Neural progenitor cell (in vitro differentiated cells): Measurements from ENCODE around the gene TRA2A. TPM values are rescaled to one million over a fixed set of nuclear protein-coding genes. Genes with fewer than 3 reads are reported as not detected.

Experiments
- DNase-seq: peaks from one replicate; pipeline ENCODE4 v3.0.0-alpha.2; 2016; ENCODE audit warnings: low spot score
- H2AFZ ChIP-seq: fragments of 200-600 bp; sonication (generic); replicated peaks from 2 replicates; pipeline ENCODE4 v1.6.1; 2016; ENCODE audit warnings: antibody characterized with exemption
- H3F3A ChIP-seq: fragments of 200-600 bp; sonication (generic); 2 replicates; pipeline ENCODE4 v1.6.1; 2016; ENCODE audit warnings: antibody characterized with exemption, low read depth
- H3K27ac ChIP-seq: fragments of 200-600 bp; sonication (generic); 2 replicates; pipeline ENCODE4 v1.5.1; 2016; ENCODE audit warnings: mild to moderate bottlenecking
- H3K27me3 ChIP-seq: fragments of 200-600 bp; sonication (generic); 2 replicates; pipeline ENCODE4 v1.6.1; 2016; ENCODE audit warnings: mild to moderate bottlenecking, moderate library complexity
- H3K36me3 ChIP-seq: fragments of 200-600 bp; sonication (generic); 2 replicates; pipeline ENCODE4 v1.5.1; 2016
- H3K4me1 ChIP-seq: fragments of 200-600 bp; sonication (generic); 2 replicates; pipeline ENCODE4 v1.6.1; 2016; ENCODE audit warnings: mixed run types
- H3K4me2 ChIP-seq: fragments of 200-600 bp; sonication (generic); 2 replicates; pipeline ENCODE4 v1.6.1; 2016
- H3K4me3 ChIP-seq: fragments of 200-600 bp; sonication (generic); 2 replicates; pipeline ENCODE4 v1.5.1; 2016
- H3K79me2 ChIP-seq: fragments of 200-600 bp; sonication (generic); 2 replicates; pipeline ENCODE4 v1.6.1; 2016; ENCODE audit warnings: low read depth
- H3K9ac ChIP-seq: fragments of 200-600 bp; sonication (generic); 2 replicates; pipeline ENCODE4 v1.6.1; 2016
- H3K9me3 ChIP-seq: fragments of 200-600 bp; sonication (generic); 2 replicates; pipeline ENCODE4 v1.5.1; 2016; ENCODE audit warnings: low read depth
- H4K20me1 ChIP-seq: fragments of 200-600 bp; sonication (generic); 2 replicates; pipeline ENCODE4 v1.6.1; 2016; ENCODE audit warnings: low read depth
- H3K27ac Mint-ChIP-seq: 3 replicates; pipeline ENCODE4 v1.8.0; 2021; ENCODE audit warnings: mixed read lengths
- H3K27me3 Mint-ChIP-seq: 2 replicates; pipeline ENCODE4 v1.8.0; 2022; ENCODE audit warnings: low read depth, mild to moderate bottlenecking, inconsistent platforms, moderate library complexity, mixed read lengths; ENCODE audit not compliant: insufficient read depth
- H3K36me3 Mint-ChIP-seq: 3 replicates; pipeline ENCODE4 v1.8.0; 2021; ENCODE audit warnings: mixed read lengths
- H3K4me1 Mint-ChIP-seq: 3 replicates; pipeline ENCODE4 v1.8.0; 2021; ENCODE audit warnings: mixed read lengths
- H3K4me3 Mint-ChIP-seq: 3 replicates; pipeline ENCODE4 v1.8.0; 2021; ENCODE audit warnings: mild to moderate bottlenecking, moderate library complexity, mixed read lengths
- H3K9me3 Mint-ChIP-seq: 3 replicates; pipeline ENCODE4 v1.8.0; 2020; ENCODE audit warnings: mixed read lengths
- CTCF ChIP-seq: fragments of 200-600 bp; sonication (generic); IDR thresholded peaks from 2 replicates; pipeline ENCODE4 v1.5.1; 2017; ENCODE audit warnings: antibody characterized with exemption, mild to moderate bottlenecking
- EZH2 ChIP-seq: fragments of 200-600 bp; sonication (generic); IDR thresholded peaks from 2 replicates; pipeline ENCODE4 v1.6.1; 2017; ENCODE audit warnings: antibody characterized with exemption, mild to moderate bottlenecking, moderate library complexity
- EZH2phosphoT487 ChIP-seq: fragments of 200-600 bp; sonication (generic); IDR thresholded peaks from 2 replicates; pipeline ENCODE4 v1.6.1; 2017; ENCODE audit warnings: antibody characterized with exemption
- total RNA-seq: library from RNA; depleted of rRNA; stranded (reverse); fragments of >200 nt; gene quantifications from 2 replicates; pipeline ENCODE4 v1.2.3, GENCODE V29; 2015; ENCODE audit warnings: low replicate concordance

The TRA2A gene
- total RNA-seq, 1 donor from 2014 or later = 126 TPM

- DNase-seq = no peak
- peaks cover 100% of the 10 kb centered on the region for H3K79me2 ChIP-seq
- no peak overlapping the region for H3K4me3 Mint-ChIP-seq
- no peak overlapping the region for H3K4me3 ChIP-seq
- peaks cover 25% of the 10 kb centered on the region for H3K4me1 Mint-ChIP-seq
- no peaks in the 10 kb centered on the region for H3K27me3 ChIP-seq
- H3K9me3 ChIP-seq = no peaks in the 10 kb centered on the region
- peaks cover 17% of the 10 kb centered on the region for H3K36me3 ChIP-seq
- H3K27ac ChIP-seq = no peak overlapping the region
- H3K9ac ChIP-seq = no peak overlapping the region
- H3K27ac Mint-ChIP-seq = no peak overlapping the region
- peaks cover 1% of the 10 kb centered on the region for H3K9me3 Mint-ChIP-seq
- peaks cover 32% of the 10 kb centered on the region for H3K36me3 Mint-ChIP-seq
- peaks cover 100% of the 10 kb centered on the region for H4K20me1 ChIP-seq
- H3K27me3 Mint-ChIP-seq = no peaks in the 10 kb centered on the region
- TF ChIP-seq EZH2 = no peak
- TF ChIP-seq CTCF = no peak
- TF ChIP-seq EZH2phosphoT487 = no peak
- no peak overlapping the region for H3K4me2 ChIP-seq
- peaks cover 17% of the 10 kb centered on the region for H3F3A ChIP-seq
- H2AFZ ChIP-seq = no peak overlapping the region
- peaks cover 35% of the 10 kb centered on the region for H3K4me1 ChIP-seq
Measured at GRCh38 chr7:23524473-23524872, 7.3 kb downstream of the TRA2A start.

GRCh38 chr7:23523486-23524075, 8.2 kb downstream of the TRA2A start:
- H3F3A ChIP-seq = peaks cover 11% of the 10 kb centered on the region
- no peaks in the 10 kb centered on the region for H3K9me3 Mint-ChIP-seq
- no peaks in the 10 kb centered on the region for H3K9me3 ChIP-seq
- no peak for DNase-seq
- H3K4me2 ChIP-seq = no peak overlapping the region
- peaks cover 16% of the 10 kb centered on the region for H3K4me1 Mint-ChIP-seq
- no peak for TF ChIP-seq EZH2phosphoT487
- TF ChIP-seq EZH2 = no peak
- TF ChIP-seq CTCF = no peak
- H3K27ac ChIP-seq = no peak overlapping the region
- H3K4me1 ChIP-seq = peaks cover 26% of the 10 kb centered on the region
- H3K36me3 ChIP-seq = peaks cover 20% of the 10 kb centered on the region
- peaks cover 100% of the 10 kb centered on the region for H3K79me2 ChIP-seq
- H3K4me3 Mint-ChIP-seq = no peak overlapping the region
- no peak overlapping the region for H2AFZ ChIP-seq
- peaks cover 33% of the 10 kb centered on the region for H3K36me3 Mint-ChIP-seq
- H3K27me3 Mint-ChIP-seq = no peaks in the 10 kb centered on the region
- no peak overlapping the region for H3K9ac ChIP-seq
- peaks cover 100% of the 10 kb centered on the region for H4K20me1 ChIP-seq
- H3K4me3 ChIP-seq = no peak overlapping the region
- no peaks in the 10 kb centered on the region for H3K27me3 ChIP-seq
- no peak overlapping the region for H3K27ac Mint-ChIP-seq

GRCh38 chr7:23520582-23520981, 11.2 kb downstream of the TRA2A start:
- H3K79me2 ChIP-seq = peaks cover 100% of the 10 kb centered on the region
- H3F3A ChIP-seq = peaks cover 10% of the 10 kb centered on the region
- peaks cover 7% of the 10 kb centered on the region for H3K4me1 Mint-ChIP-seq
- H3K27ac ChIP-seq = no peak overlapping the region
- H3K4me1 ChIP-seq = peaks cover 10% of the 10 kb centered on the region
- H4K20me1 ChIP-seq = peaks cover 97% of the 10 kb centered on the region
- H3K27me3 Mint-ChIP-seq = no peaks in the 10 kb centered on the region
- H3K27me3 ChIP-seq = no peaks in the 10 kb centered on the region
- H3K27ac Mint-ChIP-seq = no peak overlapping the region
- no peak overlapping the region for H3K4me3 Mint-ChIP-seq
- TF ChIP-seq CTCF = peak; percentile 32
- TF ChIP-seq EZH2phosphoT487 = no peak
- no peak for DNase-seq
- H3K9ac ChIP-seq = no peak overlapping the region
- H3K4me2 ChIP-seq = no peak overlapping the region
- peaks cover 5% of the 10 kb centered on the region for H3K9me3 Mint-ChIP-seq
- H3K4me3 ChIP-seq = no peak overlapping the region
- peaks cover 41% of the 10 kb centered on the region for H3K36me3 ChIP-seq
- H2AFZ ChIP-seq = no peak overlapping the region
- H3K36me3 Mint-ChIP-seq = peaks cover 44% of the 10 kb centered on the region
- no peaks in the 10 kb centered on the region for H3K9me3 ChIP-seq
